Occipital lobe (tissue), 2 donors: ENCODE measurements around the gene RRN3. TPM values are rescaled to one million over a fixed set of nuclear protein-coding genes. Genes with fewer than 3 reads are reported as not detected.
"Not testable (repeated sequence)": the region's sequence is repeated elsewhere in the genome, so short reads cannot be mapped to it uniquely, and the experiment has no call there.

Experiments
- DNase-seq: peaks from one replicate; lab custom pipeline; 2025; lab: John Stamatoyannopoulos, UW
- total RNA-seq: library from RNA; depleted of rRNA; stranded (reverse); fragments of >200 nt; gene quantifications from one replicate; pipeline ENCODE4 v1.2.3, GENCODE V29; 2014

The RRN3 gene
- total RNA-seq, 1 donor from 2014 or later = 93.9 TPM

- DNase-seq = not testable (repeated sequence)
Measured at GRCh38 chr16:15100372-15100987, 6.4 kb upstream of the RRN3 start.

- DNase-seq = not testable (repeated sequence)
Measured at GRCh38 chr16:15099366-15099909, 5.4 kb upstream of the RRN3 start.

GRCh38 chr16:15096583-15096972 lies 2.5 kb upstream of the RRN3 start:
- DNase-seq = not testable (repeated sequence)

- DNase-seq = not testable (repeated sequence)
Measured at GRCh38 chr16:15093571-15093954, 509 bp downstream of the RRN3 start.

- not testable (repeated sequence) for DNase-seq
Measured at GRCh38 chr16:15090663-15091269, 3.3 kb downstream of the RRN3 start.

- not testable (repeated sequence) for DNase-seq
Measured at GRCh38 chr16:15082788-15083187, 11.3 kb downstream of the RRN3 start.

- not testable (repeated sequence) for DNase-seq
Measured at GRCh38 chr16:15080883-15081282, 13.2 kb downstream of the RRN3 start.

- DNase-seq = not testable (repeated sequence)
Measured at GRCh38 chr16:15076161-15076560, 17.9 kb downstream of the RRN3 start.

- no peak for DNase-seq
Measured at GRCh38 chr16:15073101-15073500, 21.0 kb downstream of the RRN3 start.

GRCh38 chr16:15071916-15072769 lies 21.9 kb downstream of the RRN3 start:
- DNase-seq = not testable (repeated sequence)

- DNase-seq = not testable (repeated sequence)
Measured at GRCh38 chr16:15071013-15071412, 23.1 kb downstream of the RRN3 start.

- not testable (repeated sequence) for DNase-seq
Measured at GRCh38 chr16:15066690-15067089, 27.4 kb downstream of the RRN3 start.

GRCh38 chr16:15065961-15066360 lies 28.1 kb downstream of the RRN3 start:
- not testable (repeated sequence) for DNase-seq

GRCh38 chr16:15062085-15062810 lies 31.8 kb downstream of the RRN3 start:
- not testable (repeated sequence) for DNase-seq

GRCh38 chr16:15059324-15059723 lies 34.7 kb downstream of the RRN3 start:
- DNase-seq = no peak

GRCh38 chr16:15057681-15058417 lies 36.2 kb downstream of the RRN3 start:
- no peak for DNase-seq

GRCh38 chr16:15055141-15056053 lies 38.7 kb downstream of the RRN3 start:
- DNase-seq = no peak

GRCh38 chr16:15054357-15055140 lies 39.5 kb downstream of the RRN3 start:
- DNase-seq = no peak

- DNase-seq = no peak
Measured at GRCh38 chr16:15053904-15054303, 40.2 kb downstream of the RRN3 start.
